ENCODE data around the gene UVSSA.

The UVSSA gene

DNA sequence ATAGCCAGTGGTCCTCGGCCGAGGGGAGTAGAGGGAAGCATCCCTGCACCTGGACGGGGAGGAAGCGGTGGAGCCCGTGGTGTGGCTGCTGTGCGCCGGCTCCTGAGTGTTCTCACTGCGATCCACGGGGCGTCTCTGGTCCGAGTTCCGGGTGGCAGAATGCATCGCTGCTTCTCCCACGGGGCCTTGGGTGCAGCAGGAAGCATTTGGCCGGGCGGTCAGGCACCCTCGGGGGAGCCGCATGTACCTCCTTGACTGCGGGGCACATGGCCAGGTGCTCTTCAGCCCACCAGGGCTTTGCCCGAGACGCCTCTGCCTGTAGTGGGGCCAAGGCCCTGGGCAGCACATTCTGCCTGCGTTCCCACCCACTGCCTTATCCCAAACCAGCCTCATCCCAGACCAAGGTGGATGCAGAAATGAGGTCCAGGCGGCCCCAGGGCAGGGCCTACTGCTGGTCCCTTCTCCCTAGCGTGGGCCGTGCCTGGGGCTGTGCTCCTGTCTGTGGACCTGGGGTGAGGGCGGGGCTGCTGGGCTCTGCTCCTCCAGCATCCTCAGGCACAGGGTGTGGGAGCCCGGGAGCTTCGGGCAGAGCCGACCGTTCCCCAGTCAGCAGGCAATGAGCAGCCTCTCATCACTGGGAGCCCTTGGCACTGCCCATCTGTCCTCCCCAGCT is 31.7 kb downstream of the UVSSA start:
- Histone ChIP-seq H3K4me3 (ENCODE audit: low read depth, low read length) (no peak overlapping the region), H3K27me3 (ENCODE audit: insufficient read depth, low read depth, severe bottlenecking) (no peaks in the 10 kb centered on the region), H3K36me3 (peaks cover 3% of the 10 kb centered on the region), H3K9me3 (ENCODE audit: severe bottlenecking) (no peaks in the 10 kb centered on the region), H3K27ac (no peak overlapping the region)
- peak; percentile 11 for DNase-seq
- no peak for TF ChIP-seq CTCF (IDR thresholded peaks at IDR 0.05; ENCODE audit: low read depth, low read length)

- Histone ChIP-seq H3K27me3 (ENCODE audit: insufficient read depth, low read depth, severe bottlenecking) (no peaks in the 10 kb centered on the region), H3K9me3 (ENCODE audit: severe bottlenecking) (no peaks in the 10 kb centered on the region), H3K36me3 (peaks cover 3% of the 10 kb centered on the region), H3K27ac (no peak overlapping the region), H3K4me3 (ENCODE audit: low read depth, low read length) (no peak overlapping the region)
- peak; percentile 8 for DNase-seq
- no peak for TF ChIP-seq CTCF (IDR thresholded peaks at IDR 0.05; ENCODE audit: low read depth, low read length)
Measured at GRCh38 chr4:1379351-1379781, 32.4 kb downstream of the UVSSA start.

- Histone ChIP-seq H3K9me3 (ENCODE audit: severe bottlenecking) (no peaks in the 10 kb centered on the region), H3K27ac (no peak overlapping the region), H3K27me3 (ENCODE audit: insufficient read depth, low read depth, severe bottlenecking) (no peaks in the 10 kb centered on the region), H3K36me3 (peaks cover 3% of the 10 kb centered on the region), H3K4me3 (ENCODE audit: low read depth, low read length) (no peak overlapping the region)
- TF ChIP-seq CTCF (IDR thresholded peaks at IDR 0.05; ENCODE audit: low read depth, low read length), result no peak
- DNase-seq, result peak; percentile 6
Measured at GRCh38 chr4:1379801-1380331, 32.9 kb downstream of the UVSSA start.

GRCh38 chr4:1380368-1381151 is 33.6 kb downstream of the UVSSA start:
- no peak for TF ChIP-seq CTCF (IDR thresholded peaks at IDR 0.05; ENCODE audit: low read depth, low read length)
- no peaks in the 10 kb centered on the region for H3K27me3 ChIP-seq (ENCODE audit: insufficient read depth, low read depth, severe bottlenecking)
- H3K4me3 ChIP-seq (ENCODE audit: low read depth, low read length), result no peak overlapping the region
- peak; percentile 4 for DNase-seq
- H3K36me3 ChIP-seq, result peaks cover 3% of the 10 kb centered on the region
- no peaks in the 10 kb centered on the region for H3K9me3 ChIP-seq (ENCODE audit: severe bottlenecking)
- H3K27ac ChIP-seq, result no peak overlapping the region

DNA sequence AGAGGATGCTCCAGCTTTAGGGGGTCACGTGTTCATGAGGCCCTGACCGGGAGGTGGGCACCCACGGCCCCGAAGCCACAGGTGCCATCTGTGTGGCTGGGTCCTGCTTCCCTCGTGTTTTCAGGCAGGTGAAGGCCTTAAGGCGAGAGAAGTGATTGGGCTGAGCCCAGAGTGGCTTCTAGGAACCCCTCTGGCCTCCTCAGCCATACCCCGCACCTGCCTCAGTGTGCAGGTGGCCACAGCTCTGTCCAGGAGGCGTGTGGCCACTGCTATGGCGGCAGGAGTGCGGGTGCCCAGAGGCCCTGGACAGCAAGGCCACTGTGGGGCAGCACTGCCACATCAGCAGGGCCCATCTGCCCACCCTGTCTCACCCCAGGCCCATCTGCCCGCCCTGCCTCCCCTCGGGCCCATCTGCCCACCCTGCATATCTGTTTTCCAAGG is 34.2 kb downstream of the UVSSA start:
- Histone ChIP-seq H3K27ac (no peak overlapping the region), H3K4me3 (ENCODE audit: low read depth, low read length) (no peak overlapping the region), H3K27me3 (ENCODE audit: insufficient read depth, low read depth, severe bottlenecking) (no peaks in the 10 kb centered on the region), H3K36me3 (peaks cover 3% of the 10 kb centered on the region), H3K9me3 (ENCODE audit: severe bottlenecking) (no peaks in the 10 kb centered on the region)
- TF ChIP-seq CTCF (IDR thresholded peaks at IDR 0.05; ENCODE audit: low read depth, low read length), result peak; percentile 77
- peak; percentile 65 for DNase-seq
